Right lobe of liver (tissue), 6 donors: ENCODE measurements around the gene RARB. TPM values are rescaled to one million over a fixed set of nuclear protein-coding genes. Genes with fewer than 3 reads are reported as not detected.

Experiments
- ATAC-seq, 4 donors: fragments of 200-7000 bp; cut with Tn5 transposase; one replicate each; pipeline ENCODE4 v1.9.1; 2020; ENCODE audit warnings: mild to moderate bottlenecking in 4 of 4, moderate library complexity in 4 of 4
- DNase-seq, 3 donors: peaks; one replicate each; pipeline ENCODE4 v3.0.0-alpha.2; 2020
- H3K27ac ChIP-seq, 3 donors: fragments of 200-600 bp; one replicate each; pipeline ENCODE4 v1.8.0; 2022
- H3K27me3 ChIP-seq, 2 donors: fragments of 200-600 bp; one replicate each; pipeline ENCODE4 v1.8.0; 2022
- H3K36me3 ChIP-seq, 4 donors: fragments of 200-600 bp; sonication (generic) in 1 of 4; one replicate each; pipeline versions ENCODE4 v1.5.1 to v1.8.0; 2017 to 2022; ENCODE audit warnings: control low read depth in 1 of 4
- H3K4me1 ChIP-seq, 4 donors: fragments of 200-600 bp; sonication (generic) in 1 of 4; one replicate each; pipeline versions ENCODE4 v1.5.1 to v1.8.0; 2017 to 2022; ENCODE audit warnings: control low read depth in 1 of 4
- H3K4me3 ChIP-seq, 3 donors: fragments of 200-600 bp; one replicate each; pipeline ENCODE4 v1.8.0; 2022
- H3K9me3 ChIP-seq, 4 donors: fragments of 200-600 bp; sonication (generic) in 1 of 4; one replicate each; pipeline versions ENCODE4 v1.5.1 to v1.8.0; 2017 to 2022; ENCODE audit warnings: control low read depth in 1 of 4
- POLR2A ChIP-seq: fragments of 450-650 bp; IDR thresholded peaks from one replicate; pipeline ENCODE4 v1.6.1; 2017; ENCODE audit warnings: antibody characterized with exemption, mild to moderate bottlenecking
- WGBS: methylation state at CpG from one replicate; pipeline ENCODE4 v1.1.6; 2018; ENCODE audit warnings: low coverage, low lambda C conversion rate; ENCODE audit not compliant: insufficient coverage; ENCODE audit errors: missing lambda C conversion rate; 5-methylcytosine and 5-hydroxymethylcytosine counted together
- intact Hi-C, 2 donors: fragments of 100-400 bp; cut with DNase I; formaldehyde crosslinking; loops; one replicate each; pipeline versions ENCODE4 v1.11.2 to v1.14.1; 2022
- total RNA-seq, 6 experiments: library from RNA; depleted of rRNA in 2 of 6; stranded (reverse); fragments of >200 nt in 2 of 6; fragmentation: NEBNext Ultra II Directional in 3 of 6; extraction: Animal tissue kit (Norgen Biotek cat#: 25700) in 3 of 6; gene quantifications; one replicate each; pipeline versions ENCODE4 v1.1.0 to v1.2.4, GENCODE V29; 2016 to 2023
- TF ChIP-seq, protein P1 (sequence below), 4 donors: fragments of 200-600 bp in 3 of 4; fragments of 450-650 bp in 1 of 4; IDR thresholded peaks; one replicate each; pipeline versions ENCODE4 v1.5.1 to v1.8.0; 2016 to 2022; ENCODE audit warnings: antibody characterized with exemption in 4 of 4, mild to moderate bottlenecking in 2 of 4
- donor health status: DM: no; HTN: yes; CAD: no.
- donor health status: DM: no; HTN: no; CAD: no.
- donor health status: DM: no; HTN: no; CAD: no.
- donor health status: DM: no; HTN: yes; CAD: no.
- donor health status: DM: no; HTN: yes; CAD: no.

RARB gene
- total RNA-seq, 6 experiments from 2014 or later = 1.2 to 2.8 (median 2.1) TPM

- intact Hi-C loops = no loop called here
- Histone ChIP-seq H3K36me3 (no peaks in the 10 kb centered on the region), H3K4me1 (no peaks in the 10 kb centered on the region), H3K27me3 (no peaks in the 10 kb centered on the region), H3K4me3 (no peak overlapping the region), H3K9me3 (no peaks in the 10 kb centered on the region), H3K27ac (no peak overlapping the region)
- 60% methylated on average over 1 of the region's 2 CpGs for WGBS
- TF ChIP-seq, protein P1, sequence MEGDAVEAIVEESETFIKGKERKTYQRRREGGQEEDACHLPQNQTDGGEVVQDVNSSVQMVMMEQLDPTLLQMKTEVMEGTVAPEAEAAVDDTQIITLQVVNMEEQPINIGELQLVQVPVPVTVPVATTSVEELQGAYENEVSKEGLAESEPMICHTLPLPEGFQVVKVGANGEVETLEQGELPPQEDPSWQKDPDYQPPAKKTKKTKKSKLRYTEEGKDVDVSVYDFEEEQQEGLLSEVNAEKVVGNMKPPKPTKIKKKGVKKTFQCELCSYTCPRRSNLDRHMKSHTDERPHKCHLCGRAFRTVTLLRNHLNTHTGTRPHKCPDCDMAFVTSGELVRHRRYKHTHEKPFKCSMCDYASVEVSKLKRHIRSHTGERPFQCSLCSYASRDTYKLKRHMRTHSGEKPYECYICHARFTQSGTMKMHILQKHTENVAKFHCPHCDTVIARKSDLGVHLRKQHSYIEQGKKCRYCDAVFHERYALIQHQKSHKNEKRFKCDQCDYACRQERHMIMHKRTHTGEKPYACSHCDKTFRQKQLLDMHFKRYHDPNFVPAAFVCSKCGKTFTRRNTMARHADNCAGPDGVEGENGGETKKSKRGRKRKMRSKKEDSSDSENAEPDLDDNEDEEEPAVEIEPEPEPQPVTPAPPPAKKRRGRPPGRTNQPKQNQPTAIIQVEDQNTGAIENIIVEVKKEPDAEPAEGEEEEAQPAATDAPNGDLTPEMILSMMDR (IDR thresholded peaks at IDR 0.05) = no peak
- no peak for TF ChIP-seq POLR2A
- ATAC-seq (no peak), DNase-seq (no peak)
Observed at GRCh38 chr3:25396251-25396650, 31.8 kb upstream of the RARB start.

DNA sequence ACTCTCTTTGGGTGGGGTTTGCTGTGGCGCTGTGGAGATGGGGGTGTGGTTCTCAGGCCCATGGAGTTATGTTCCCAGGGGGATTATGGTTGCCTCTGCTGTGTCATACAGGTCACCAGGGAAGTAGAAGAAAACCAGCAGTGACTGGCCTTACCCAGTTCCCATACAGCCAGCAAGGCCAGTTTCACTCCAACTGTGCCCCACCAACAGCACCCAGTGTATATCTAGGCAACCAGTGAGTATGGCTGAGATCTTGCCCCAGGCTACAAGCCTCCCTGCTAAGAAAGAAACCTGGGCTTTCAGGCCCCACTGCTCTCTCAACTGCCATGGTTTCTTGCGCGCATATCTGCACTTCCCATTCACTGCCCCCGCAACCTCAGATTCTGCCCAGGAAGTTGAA, 31.4 kb upstream of the RARB start:
- H3K4me3 ChIP-seq = no peak overlapping the region
- H3K9me3 ChIP-seq = no peaks in the 10 kb centered on the region
- intact Hi-C loops = no loop called here
- H3K4me1 ChIP-seq = no peaks in the 10 kb centered on the region
- H3K27ac ChIP-seq = no peak overlapping the region
- no peak for TF ChIP-seq POLR2A
- TF ChIP-seq, protein P1 (IDR thresholded peaks at IDR 0.05) = no peak
- no peaks in the 10 kb centered on the region for H3K36me3 ChIP-seq
- WGBS = no CpG with 5 or more reads among the region's 4 CpGs
- ATAC-seq (no peak), DNase-seq (no peak)
- H3K27me3 ChIP-seq = no peaks in the 10 kb centered on the region

GRCh38 chr3:25397150-25397549, 30.9 kb upstream of the RARB start:
- no peaks in the 10 kb centered on the region for H3K27me3 ChIP-seq
- intact Hi-C loops = no loop called here
- H3K36me3 ChIP-seq = no peaks in the 10 kb centered on the region
- H3K4me3 ChIP-seq = no peak overlapping the region
- H3K4me1 ChIP-seq = no peaks in the 10 kb centered on the region
- 56% methylated on average over 2 of the region's 2 CpGs for WGBS
- TF ChIP-seq, protein P1 (IDR thresholded peaks at IDR 0.05) = no peak
- no peak for TF ChIP-seq POLR2A
- no peak for ATAC-seq
- H3K9me3 ChIP-seq = no peaks in the 10 kb centered on the region
- no peak for DNase-seq
- no peak overlapping the region for H3K27ac ChIP-seq

- Histone ChIP-seq H3K27ac (no peak overlapping the region), H3K4me1 (no peaks in the 10 kb centered on the region), H3K27me3 (no peaks in the 10 kb centered on the region), H3K36me3 (no peaks in the 10 kb centered on the region), H3K4me3 (no peak overlapping the region), H3K9me3 (no peaks in the 10 kb centered on the region)
- 71% methylated on average over 1 of the region's 1 CpG for WGBS
- DNase-seq = no peak
- ATAC-seq = no peak
- TF ChIP-seq, protein P1 (IDR thresholded peaks at IDR 0.05) = no peak
- TF ChIP-seq POLR2A = no peak
- intact Hi-C loops = no loop called here
Observed at GRCh38 chr3:25400587-25400986, 27.5 kb upstream of the RARB start.

DNA sequence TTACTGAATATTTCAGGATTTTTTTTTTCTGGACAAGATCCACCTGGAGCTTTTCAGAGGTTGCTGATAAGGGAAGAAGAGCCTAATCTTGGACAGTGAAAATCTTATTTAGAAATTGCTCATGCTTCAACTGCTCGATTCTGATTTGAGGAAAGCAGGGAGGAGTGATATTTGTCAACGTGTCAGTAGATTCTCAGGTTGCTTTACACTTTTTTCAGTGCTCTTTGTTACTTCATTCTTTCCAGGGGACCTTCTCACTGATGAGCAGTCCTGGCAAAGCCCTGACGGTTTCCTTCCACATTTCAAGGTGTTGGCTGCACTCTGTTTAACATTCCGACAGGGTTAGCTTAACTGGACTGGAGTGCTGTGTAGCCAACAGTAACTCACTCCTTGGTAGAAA, 24.1 kb upstream of the RARB start:
- TF ChIP-seq, protein P1 (IDR thresholded peaks at IDR 0.05) = no peak
- no peak for TF ChIP-seq POLR2A
- WGBS = 55% methylated on average over 4 of the region's 4 CpGs
- H3K9me3 ChIP-seq = no peaks in the 10 kb centered on the region
- H3K4me3 ChIP-seq = no peak overlapping the region
- no peaks in the 10 kb centered on the region for H3K4me1 ChIP-seq
- intact Hi-C loops = no loop called here
- H3K36me3 ChIP-seq = no peaks in the 10 kb centered on the region
- no peaks in the 10 kb centered on the region for H3K27me3 ChIP-seq
- ATAC-seq (no peak), DNase-seq (no peak)
- H3K27ac ChIP-seq = no peak overlapping the region
